HEK293 (cell line): ENCODE measurements around the gene CCDC142.

Source experiments
- BCL6B ChIP-seq: fragments of 450-650 bp; formaldehyde crosslinking; IDR thresholded peaks from 2 replicates; pipeline ENCODE4 v1.5.1; 2017; ENCODE audit warnings: missing biosample characterization, missing genetic modification characterization
- HOXA7 ChIP-seq: sonication (generic); formaldehyde crosslinking; IDR thresholded peaks from 2 replicates; pipeline ENCODE4 v1.8.1; 2022; ENCODE audit warnings: missing genetic modification reagents, borderline replicate concordance
- ZFP37 ChIP-seq: fragments of 450-650 bp; formaldehyde crosslinking; IDR thresholded peaks from 2 replicates; pipeline ENCODE4 v1.5.1; 2016; ENCODE audit warnings: missing biosample characterization, missing genetic modification characterization
- ZFP69B ChIP-seq: fragments of 450-650 bp; formaldehyde crosslinking; IDR thresholded peaks from 2 replicates; pipeline ENCODE4 v1.5.1; 2016; ENCODE audit warnings: missing biosample characterization, missing genetic modification characterization
- ZNF121 ChIP-seq: fragments of 450-650 bp; formaldehyde crosslinking; IDR thresholded peaks from 2 replicates; pipeline ENCODE4 v1.5.1; 2016; ENCODE audit warnings: missing biosample characterization, missing genetic modification characterization
- ZNF133 ChIP-seq: fragments of 450-650 bp; formaldehyde crosslinking; IDR thresholded peaks from 2 replicates; pipeline ENCODE4 v1.5.1; 2016; ENCODE audit warnings: missing biosample characterization, missing genetic modification characterization
- ZNF274 ChIP-seq, 2 experiments: fragments of 200-500 bp in 1 of 2; fragments of 450-650 bp in 1 of 2; sonication (Bioruptor generic) in 1 of 2; formaldehyde crosslinking in 1 of 2; IDR thresholded peaks; 2 replicates each; pipeline versions ENCODE4 v1.5.1 to v1.6.1; 2014 to 2016; ENCODE audit warnings: borderline replicate concordance in 1 of 2, inconsistent platforms in 1 of 2, low read length in 1 of 2, missing biosample characterization in 1 of 2, missing genetic modification characterization in 1 of 2
- ZNF341 ChIP-seq: fragments of 450-650 bp; formaldehyde crosslinking; IDR thresholded peaks from 2 replicates; pipeline ENCODE4; 2016; ENCODE audit warnings: low read depth, missing biosample characterization, missing genetic modification characterization
- ZNF366 ChIP-seq: fragments of 450-650 bp; formaldehyde crosslinking; conservative IDR thresholded peaks from 2 replicates; pipeline ENCODE4 v1.5.1; 2016; ENCODE audit warnings: missing biosample characterization, missing genetic modification characterization
- TF ChIP-seq, protein P1 (sequence below): fragments of 450-650 bp; formaldehyde crosslinking; IDR thresholded peaks from 2 replicates; pipeline ENCODE4 v1.5.1; 2016; ENCODE audit warnings: missing biosample characterization, missing genetic modification characterization

- TF ChIP-seq, protein P1, sequence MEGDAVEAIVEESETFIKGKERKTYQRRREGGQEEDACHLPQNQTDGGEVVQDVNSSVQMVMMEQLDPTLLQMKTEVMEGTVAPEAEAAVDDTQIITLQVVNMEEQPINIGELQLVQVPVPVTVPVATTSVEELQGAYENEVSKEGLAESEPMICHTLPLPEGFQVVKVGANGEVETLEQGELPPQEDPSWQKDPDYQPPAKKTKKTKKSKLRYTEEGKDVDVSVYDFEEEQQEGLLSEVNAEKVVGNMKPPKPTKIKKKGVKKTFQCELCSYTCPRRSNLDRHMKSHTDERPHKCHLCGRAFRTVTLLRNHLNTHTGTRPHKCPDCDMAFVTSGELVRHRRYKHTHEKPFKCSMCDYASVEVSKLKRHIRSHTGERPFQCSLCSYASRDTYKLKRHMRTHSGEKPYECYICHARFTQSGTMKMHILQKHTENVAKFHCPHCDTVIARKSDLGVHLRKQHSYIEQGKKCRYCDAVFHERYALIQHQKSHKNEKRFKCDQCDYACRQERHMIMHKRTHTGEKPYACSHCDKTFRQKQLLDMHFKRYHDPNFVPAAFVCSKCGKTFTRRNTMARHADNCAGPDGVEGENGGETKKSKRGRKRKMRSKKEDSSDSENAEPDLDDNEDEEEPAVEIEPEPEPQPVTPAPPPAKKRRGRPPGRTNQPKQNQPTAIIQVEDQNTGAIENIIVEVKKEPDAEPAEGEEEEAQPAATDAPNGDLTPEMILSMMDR: peak; percentile 92
- TF ChIP-seq ZNF274 (IDR thresholded peaks at IDR 0.05; ENCODE audit: low read length): no peak
- TF ChIP-seq ZNF274 (tag by site-specific recombination; IDR thresholded peaks at IDR 0.05; ENCODE audit: borderline replicate concordance): no peak
- TF ChIP-seq ZFP37: no peak
- TF ChIP-seq ZNF121 (tag by site-specific recombination): no peak
- peak; percentile 44; the same call in 1 of the 2 replicates for TF ChIP-seq ZFP69B (tag by site-specific recombination)
- no peak for TF ChIP-seq ZNF133 (tag by site-specific recombination)
- TF ChIP-seq BCL6B (tag by site-specific recombination): no peak
- TF ChIP-seq HOXA7 (CRISPR knock-in tag): no peak
- no peak for TF ChIP-seq ZNF366 (tag by site-specific recombination)
- TF ChIP-seq ZNF341 (tag by site-specific recombination): peak; percentile 33; the same call in 1 of the 2 replicates
Measured at GRCh38 chr2:74440378-74441169, 42.2 kb downstream of the CCDC142 start.
